H9 (cell line): Measurements from ENCODE around the gene VASP. TPM values are rescaled to one million over a fixed set of nuclear protein-coding genes. Genes with fewer than 3 reads are reported as not detected.

Source experiments
- DNase-seq: peaks from one replicate; pipeline ENCODE4 v3.0.0-alpha.2; 2017
- H2AFZ ChIP-seq: one replicate; pipeline ENCODE4 v1.6.1; 2013; ENCODE audit warnings: mild to moderate bottlenecking, low read length, control low read depth, moderate library complexity
- H2AK5ac ChIP-seq: 2 replicates; pipeline ENCODE4 v1.6.1; 2013; ENCODE audit warnings: low read length, control low read depth, mixed read lengths; ENCODE audit not compliant: insufficient read length
- H2BK120ac ChIP-seq: one replicate; pipeline ENCODE4 v1.6.1; 2013; ENCODE audit warnings: low read depth, mild to moderate bottlenecking, low read length, control low read depth, inconsistent platforms; ENCODE audit not compliant: poor library complexity, severe bottlenecking
- H2BK12ac ChIP-seq: 2 replicates; pipeline ENCODE4 v1.6.1; 2013; ENCODE audit warnings: low read length, control low read depth, mixed read lengths, low read depth; ENCODE audit not compliant: insufficient read length
- H2BK15ac ChIP-seq: 2 replicates; pipeline ENCODE4 v1.6.1; 2013; ENCODE audit warnings: low read depth, low read length, control low read depth
- H2BK20ac ChIP-seq: one replicate; pipeline ENCODE4 v1.6.1; 2013; ENCODE audit warnings: low read depth, mild to moderate bottlenecking, low read length, control low read depth, inconsistent platforms; ENCODE audit not compliant: poor library complexity, severe bottlenecking
- H2BK5ac ChIP-seq: 2 replicates; pipeline ENCODE4 v1.6.1; 2013; ENCODE audit warnings: low read length, control low read depth, mixed read lengths; ENCODE audit not compliant: insufficient read length
- H3K14ac ChIP-seq: 2 replicates; pipeline ENCODE4 v1.6.1; 2013; ENCODE audit warnings: low read length, control low read depth; ENCODE audit not compliant: insufficient read depth
- H3K18ac ChIP-seq: 2 replicates; pipeline ENCODE4 v1.6.1; 2013; ENCODE audit warnings: low read depth, mild to moderate bottlenecking, mixed read lengths, low read length, control low read depth; ENCODE audit not compliant: insufficient read length
- H3K23ac ChIP-seq: 2 replicates; pipeline ENCODE4 v1.6.1; 2013; ENCODE audit warnings: low read length, control low read depth, mixed read lengths, low read depth; ENCODE audit not compliant: insufficient read length
- H3K23me2 ChIP-seq: 2 replicates; pipeline ENCODE4 v1.6.1; 2013; ENCODE audit warnings: low read depth, mild to moderate bottlenecking, mixed read lengths, low read length, control low read depth; ENCODE audit not compliant: insufficient read length, poor library complexity, severe bottlenecking
- H3K27ac ChIP-seq: 2 replicates; pipeline ENCODE4 v1.5.1; 2013; ENCODE audit warnings: low read length, control low read depth, mixed read lengths, low read depth; ENCODE audit not compliant: insufficient read length
- H3K27me3 ChIP-seq: 2 replicates; pipeline ENCODE4 v1.6.1; 2013; ENCODE audit warnings: low read length, control low read depth, inconsistent platforms; ENCODE audit not compliant: insufficient read depth
- H3K4ac ChIP-seq: 2 replicates; pipeline ENCODE4 v1.6.1; 2013; ENCODE audit warnings: low read depth, mild to moderate bottlenecking, control low read depth, inconsistent platforms, low read length, moderate library complexity
- H3K4me1 ChIP-seq: 2 replicates; pipeline ENCODE4 v1.6.1; 2013; ENCODE audit warnings: low read length, control low read depth, inconsistent platforms; ENCODE audit not compliant: insufficient read depth
- H3K4me2 ChIP-seq: 2 replicates; pipeline ENCODE4 v1.6.1; 2013; ENCODE audit warnings: low read length, control low read depth, mixed read lengths; ENCODE audit not compliant: insufficient read length, insufficient read depth
- H3K56ac ChIP-seq: 2 replicates; pipeline ENCODE4 v1.6.1; 2013; ENCODE audit warnings: low read depth, mild to moderate bottlenecking, mixed read lengths, low read length, control low read depth; ENCODE audit not compliant: insufficient read length
- H3K79me1 ChIP-seq: 2 replicates; pipeline ENCODE4 v1.6.1; 2013; ENCODE audit warnings: low read depth, mild to moderate bottlenecking, moderate library complexity, low read length, control low read depth, inconsistent platforms; ENCODE audit not compliant: insufficient read depth, poor library complexity, severe bottlenecking
- H3K79me2 ChIP-seq: 2 replicates; pipeline ENCODE4 v1.6.1; 2013; ENCODE audit warnings: low read length, control low read depth, inconsistent platforms; ENCODE audit not compliant: insufficient read depth
- H3K9ac ChIP-seq: 2 replicates; pipeline ENCODE4 v1.6.1; 2013; ENCODE audit warnings: low read length, control low read depth, mixed read lengths; ENCODE audit not compliant: insufficient read length; ENCODE audit errors: extremely low read depth
- H3K9me3 ChIP-seq: one replicate; pipeline ENCODE4 v1.6.1; 2013; ENCODE audit warnings: low read depth, low read length, inconsistent platforms; ENCODE audit not compliant: control insufficient read depth
- H3T11ph ChIP-seq: one replicate; pipeline ENCODE4 v1.6.1; 2013; ENCODE audit warnings: mild to moderate bottlenecking, low read length, control low read depth, inconsistent platforms
- H4K20me1 ChIP-seq: one replicate; pipeline ENCODE4 v1.6.1; 2013; ENCODE audit not compliant: control insufficient read depth, insufficient read length, insufficient read depth
- H4K5ac ChIP-seq: 2 replicates; pipeline ENCODE4 v1.6.1; 2013; ENCODE audit warnings: low read depth, mild to moderate bottlenecking, mixed read lengths, low read length, control low read depth; ENCODE audit not compliant: insufficient read length
- H4K8ac ChIP-seq: replicated peaks from 2 replicates; pipeline ENCODE4 v1.6.1; 2013; ENCODE audit warnings: low read length, control low read depth, mixed read lengths, low read depth; ENCODE audit not compliant: insufficient read length
- H4K91ac ChIP-seq: 2 replicates; pipeline ENCODE4 v1.6.1; 2013; ENCODE audit warnings: low read depth, mild to moderate bottlenecking, moderate library complexity, mixed read lengths, low read length, control low read depth; ENCODE audit not compliant: insufficient read length
- H3K27ac Mint-ChIP-seq, 3 experiments: 2 replicates in 2 of 3; 3 replicates in 1 of 3; pipeline ENCODE4 v1.8.0; 2020 to 2021; ENCODE audit warnings: mixed read lengths in 3 of 3, mild to moderate bottlenecking in 1 of 3, moderate library complexity in 1 of 3
- H3K27me3 Mint-ChIP-seq: 2 replicates; pipeline ENCODE4 v1.8.0; 2021; ENCODE audit warnings: low read depth, mild to moderate bottlenecking, moderate library complexity, mixed read lengths
- H3K36me3 Mint-ChIP-seq, 3 experiments: 2 replicates in 2 of 3; 3 replicates in 1 of 3; pipeline ENCODE4 v1.8.0; 2020 to 2021; ENCODE audit warnings: low read depth in 3 of 3, mixed read lengths in 3 of 3; ENCODE audit not compliant: insufficient read depth in 1 of 3
- H3K4me1 Mint-ChIP-seq, 2 experiments: 2 replicates each; pipeline ENCODE4 v1.8.0; 2020; ENCODE audit warnings: mixed read lengths in 2 of 2
- H3K4me3 Mint-ChIP-seq, 2 experiments: 2 replicates in 1 of 2; 3 replicates in 1 of 2; pipeline ENCODE4 v1.8.0; 2020 to 2021; ENCODE audit warnings: mild to moderate bottlenecking in 2 of 2, mixed read lengths in 2 of 2, moderate library complexity in 1 of 2
- H3K9me3 Mint-ChIP-seq, 2 experiments: 2 replicates in 1 of 2; 3 replicates in 1 of 2; pipeline ENCODE4 v1.8.0; 2020; ENCODE audit warnings: mild to moderate bottlenecking in 2 of 2, mixed read lengths in 2 of 2, moderate library complexity in 1 of 2
- total RNA-seq: library from RNA; stranded (reverse); gene quantifications from 2 replicates; pipeline ENCODE4 v1.2.1, GENCODE V29; 2021
- TF ChIP-seq, protein P1 (sequence below): fragments of 200-600 bp; sonication (generic); conservative IDR thresholded peaks from 3 replicates; pipeline ENCODE4 v1.8.0; 2021; ENCODE audit warnings: antibody characterized with exemption, mild to moderate bottlenecking

Gene VASP
- total RNA-seq, 1 experiment from 2014 or later, result 157 TPM

DNA sequence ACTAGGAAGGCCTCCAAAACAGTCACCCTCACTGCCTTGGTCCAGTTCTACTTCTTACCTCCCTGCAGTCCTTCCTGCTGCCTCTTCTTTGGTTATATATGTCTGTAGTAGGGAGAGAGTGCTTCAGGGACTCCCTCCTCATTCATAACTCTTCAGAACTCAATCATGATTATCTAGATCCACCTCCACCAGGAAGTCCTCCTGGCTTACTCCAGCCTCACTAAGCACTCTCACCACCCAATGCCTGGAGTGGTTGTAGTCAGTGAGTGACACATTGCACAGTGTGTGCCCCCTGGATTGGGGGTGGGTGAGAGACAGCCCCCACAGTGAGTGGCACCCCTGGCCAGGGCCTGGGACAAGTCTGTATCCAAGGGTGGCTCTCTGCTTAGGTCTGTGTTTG is 49.5 kb upstream of the VASP start:
- H2BK12ac ChIP-seq, result peak overlapping the region; percentile 38
- H3K4me1 Mint-ChIP-seq, result peaks cover 9 to 17% of the 10 kb centered on the region in 2 experiments
- H3K23me2 ChIP-seq, result no peaks in the 10 kb centered on the region
- H3K79me2 ChIP-seq, result no peaks in the 10 kb centered on the region
- no peaks in the 10 kb centered on the region for H3K4me1 ChIP-seq
- no peak overlapping the region for H3K4me2 ChIP-seq
- no peaks in the 10 kb centered on the region for H4K20me1 ChIP-seq
- H3K9ac ChIP-seq, result no peak overlapping the region
- H3K56ac ChIP-seq, result no peak overlapping the region
- H3T11ph ChIP-seq, result no peak overlapping the region
- H2BK15ac ChIP-seq, result no peak overlapping the region
- H4K5ac ChIP-seq, result no peak overlapping the region
- no peak overlapping the region for H3K18ac ChIP-seq
- H2AK5ac ChIP-seq, result no peak overlapping the region
- H2BK20ac ChIP-seq, result no peak overlapping the region
- no peak overlapping the region for H3K27ac ChIP-seq
- no peak for DNase-seq
- H3K14ac ChIP-seq, result no peak overlapping the region
- H3K27ac Mint-ChIP-seq, result peak overlapping the region in 2 of 3 experiments; percentile 13 to 18; a peak in 2 of 7 replicates
- H3K4me3 Mint-ChIP-seq, result no peak overlapping the region
- H3K27me3 Mint-ChIP-seq, result no peaks in the 10 kb centered on the region; the same call in none of the 2 replicates
- H2BK5ac ChIP-seq, result no peak overlapping the region
- TF ChIP-seq, protein P1, sequence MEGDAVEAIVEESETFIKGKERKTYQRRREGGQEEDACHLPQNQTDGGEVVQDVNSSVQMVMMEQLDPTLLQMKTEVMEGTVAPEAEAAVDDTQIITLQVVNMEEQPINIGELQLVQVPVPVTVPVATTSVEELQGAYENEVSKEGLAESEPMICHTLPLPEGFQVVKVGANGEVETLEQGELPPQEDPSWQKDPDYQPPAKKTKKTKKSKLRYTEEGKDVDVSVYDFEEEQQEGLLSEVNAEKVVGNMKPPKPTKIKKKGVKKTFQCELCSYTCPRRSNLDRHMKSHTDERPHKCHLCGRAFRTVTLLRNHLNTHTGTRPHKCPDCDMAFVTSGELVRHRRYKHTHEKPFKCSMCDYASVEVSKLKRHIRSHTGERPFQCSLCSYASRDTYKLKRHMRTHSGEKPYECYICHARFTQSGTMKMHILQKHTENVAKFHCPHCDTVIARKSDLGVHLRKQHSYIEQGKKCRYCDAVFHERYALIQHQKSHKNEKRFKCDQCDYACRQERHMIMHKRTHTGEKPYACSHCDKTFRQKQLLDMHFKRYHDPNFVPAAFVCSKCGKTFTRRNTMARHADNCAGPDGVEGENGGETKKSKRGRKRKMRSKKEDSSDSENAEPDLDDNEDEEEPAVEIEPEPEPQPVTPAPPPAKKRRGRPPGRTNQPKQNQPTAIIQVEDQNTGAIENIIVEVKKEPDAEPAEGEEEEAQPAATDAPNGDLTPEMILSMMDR, result no peak
- no peak overlapping the region for H2BK120ac ChIP-seq
- H4K91ac ChIP-seq, result no peak overlapping the region
- H3K36me3 Mint-ChIP-seq, result no peaks in the 10 kb centered on the region
- no peaks in the 10 kb centered on the region; a peak in 1 of 5 replicates for H3K9me3 Mint-ChIP-seq
- no peak overlapping the region for H3K23ac ChIP-seq
- no peaks in the 10 kb centered on the region for H3K79me1 ChIP-seq
- H3K27me3 ChIP-seq, result no peaks in the 10 kb centered on the region
- no peak overlapping the region for H3K4ac ChIP-seq
- no peaks in the 10 kb centered on the region for H3K9me3 ChIP-seq
- no peak overlapping the region for H2AFZ ChIP-seq
- H4K8ac ChIP-seq, result no peak overlapping the region
